HepG2 (cell line): ENCODE results near the gene C19orf73. TPM values are rescaled to one million over a fixed set of nuclear protein-coding genes. Genes with fewer than 3 reads are reported as not detected.

Experiments
- HCFC1 ChIP-seq: fragments of 150-350 bp; IDR thresholded peaks from 2 replicates; pipeline ENCODE4 v1.6.1; 2014; ENCODE audit warnings: low read depth, low read length
- HMGXB4 ChIP-seq, 2 experiments: sonication (generic) in 1 of 2; formaldehyde crosslinking in 1 of 2; IDR thresholded peaks; 2 replicates each; pipeline versions ENCODE4 v1.4.0 to v1.6.1; 2018 to 2020; ENCODE audit warnings: missing genetic modification reagents in 2 of 2, borderline replicate concordance in 1 of 2, low read depth in 1 of 2, mild to moderate bottlenecking in 1 of 2, missing biosample characterization in 1 of 2
- HNRNPUL1 ChIP-seq: fragments of 200-400 bp; formaldehyde crosslinking; IDR thresholded peaks from 2 replicates; pipeline ENCODE4 v1.6.1; 2017; ENCODE audit warnings: low read depth, mild to moderate bottlenecking, low read length, moderate library complexity
- HOXA5 ChIP-seq: sonication (generic); formaldehyde crosslinking; IDR thresholded peaks from 2 replicates; pipeline ENCODE4 v1.4.0; 2020; ENCODE audit warnings: missing genetic modification reagents
- MEIS1 ChIP-seq: sonication (generic); formaldehyde crosslinking; IDR thresholded peaks from 2 replicates; pipeline ENCODE4 v1.9.0; 2021; ENCODE audit warnings: mild to moderate bottlenecking, missing genetic modification reagents, moderate library complexity, borderline replicate concordance
- PBX3 ChIP-seq: sonication (generic); formaldehyde crosslinking; IDR thresholded peaks from 2 replicates; pipeline ENCODE4 v1.8.1; 2023; ENCODE audit warnings: missing genetic modification reagents, inconsistent platforms, borderline replicate concordance
- SALL1 ChIP-seq: sonication (generic); formaldehyde crosslinking; IDR thresholded peaks from 2 replicates; pipeline ENCODE4 v1.8.0; 2022; ENCODE audit warnings: mild to moderate bottlenecking, missing genetic modification reagents
- TEAD2 ChIP-seq: sonication (generic); formaldehyde crosslinking; IDR thresholded peaks from 2 replicates; pipeline ENCODE4 v1.9.0; 2021; ENCODE audit warnings: missing genetic modification reagents
- ZBTB10 ChIP-seq: sonication (generic); formaldehyde crosslinking; IDR thresholded peaks from 2 replicates; pipeline ENCODE4 v1.4.0; 2020; ENCODE audit warnings: missing genetic modification reagents, borderline replicate concordance
- ZFAT ChIP-seq: sonication (generic); formaldehyde crosslinking; conservative IDR thresholded peaks from 2 replicates; pipeline ENCODE4 v1.8.1; 2023; ENCODE audit warnings: missing genetic modification reagents, inconsistent platforms
- ZFP37 ChIP-seq: sonication (generic); formaldehyde crosslinking; IDR thresholded peaks from 2 replicates; pipeline ENCODE4 v1.4.0; 2020; ENCODE audit warnings: missing genetic modification reagents, borderline replicate concordance
- ZNF143 ChIP-seq: sonication (generic); formaldehyde crosslinking; IDR thresholded peaks from 2 replicates; pipeline ENCODE4 v1.4.0; 2020; ENCODE audit warnings: missing genetic modification reagents
- ZNF260 ChIP-seq: sonication (generic); formaldehyde crosslinking; IDR thresholded peaks from 2 replicates; pipeline ENCODE4 v1.4.0; 2020; ENCODE audit warnings: missing genetic modification reagents, low read depth, mild to moderate bottlenecking, borderline replicate concordance
- ZNF674 ChIP-seq: sonication (generic); formaldehyde crosslinking; IDR thresholded peaks from 2 replicates; pipeline ENCODE4 v1.5.0; 2020; ENCODE audit warnings: low read depth, mild to moderate bottlenecking, missing genetic modification reagents
- ZNF775 ChIP-seq: sonication (generic); formaldehyde crosslinking; IDR thresholded peaks from 2 replicates; pipeline ENCODE4 v1.4.0; 2020; ENCODE audit warnings: missing genetic modification reagents, mild to moderate bottlenecking, moderate library complexity, borderline replicate concordance
- ZSCAN21 ChIP-seq: sonication (generic); formaldehyde crosslinking; IDR thresholded peaks from 2 replicates; pipeline ENCODE4 v1.8.0; 2022; ENCODE audit warnings: mild to moderate bottlenecking, missing genetic modification reagents, moderate library complexity, borderline replicate concordance
- polyA plus RNA-seq, 8 experiments: library from polyadenylated mRNA; depleted of rRNA in 3 of 8; stranded (reverse) in 7 of 8; unstranded in 1 of 8; fragments of >200 nt; fragmentation: Illumina TruSeq in 4 of 8; extraction: Trizol in 4 of 8; gene quantifications; 2 replicates each; pipeline versions ENCODE4 v1.2.1 to v1.2.3, GENCODE V29; 2011 to 2016; ENCODE audit warnings: low read depth in 4 of 8, missing spikeins in 1 of 8, mixed read lengths in 1 of 8; ENCODE audit not compliant: insufficient read depth in 1 of 8
- total RNA-seq, 5 experiments: library from RNA; depleted of rRNA; stranded (reverse); fragments of >200 nt; fragmentation: Illumina TruSeq; extraction: Trizol; gene quantifications; 2 replicates each; pipeline ENCODE4 v1.2.3, GENCODE V29; 2016; ENCODE audit warnings: low read depth in 1 of 5
- TF ChIP-seq, protein P1 (sequence below): sonication (generic); formaldehyde crosslinking; IDR thresholded peaks from 2 replicates; pipeline ENCODE4 v1.4.0; 2020; ENCODE audit warnings: low read depth, missing genetic modification reagents

The C19orf73 gene
- total and polyA plus RNA-seq, 2 of the 13 experiments (the other 11 are each of a cell fraction or from before 2014, with no cell fraction given), result 1.4 to 1.5 TPM

DNA sequence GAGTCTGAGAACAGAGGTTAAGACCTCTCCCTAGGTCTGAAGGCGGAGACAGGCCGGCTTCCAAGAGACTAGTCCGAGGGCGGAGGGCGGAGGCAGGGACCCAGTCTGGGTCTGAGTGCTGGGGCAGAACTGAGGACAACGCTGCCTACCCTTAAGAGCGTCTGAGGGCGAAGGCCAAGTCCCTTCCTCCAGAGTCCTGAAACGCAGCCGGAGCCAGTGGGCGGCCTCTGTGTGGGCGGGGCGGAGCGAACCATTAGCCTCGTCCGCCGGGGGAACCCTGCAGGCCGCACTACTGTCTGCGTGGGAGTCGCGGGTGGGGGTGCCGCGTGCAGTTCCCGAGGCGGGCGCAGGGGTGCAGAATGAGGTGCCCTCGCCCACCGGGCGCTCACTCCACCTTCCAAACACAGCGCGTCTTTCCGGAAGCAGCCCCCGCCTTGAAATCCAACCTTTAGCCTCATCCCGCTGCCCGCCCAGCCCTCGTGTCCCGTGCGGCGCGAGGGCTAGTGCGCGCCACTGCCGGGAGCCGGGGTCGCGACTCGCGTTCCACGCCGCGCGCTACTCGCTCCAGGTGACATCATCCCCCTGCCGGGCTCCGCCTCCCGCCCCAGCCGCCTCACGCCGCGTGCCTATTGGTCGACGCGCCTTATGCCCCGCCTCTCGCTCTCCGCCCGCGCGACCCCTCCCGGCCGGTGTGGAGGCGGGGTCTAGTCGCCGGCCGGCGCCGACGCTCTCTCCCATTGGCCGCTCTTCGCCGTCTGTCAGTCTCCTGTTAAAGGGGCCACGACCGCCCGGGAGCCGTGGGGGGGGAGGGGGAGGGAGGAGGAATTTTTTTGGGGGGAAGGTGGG, at the start of gene C19orf73 (continued):
- no peak for TF ChIP-seq ZNF775 (CRISPR knock-in tag)
- no peak for TF ChIP-seq ZNF674 (CRISPR knock-in tag)
- TF ChIP-seq TEAD2 (CRISPR knock-in tag), result no peak
- no peak for TF ChIP-seq HNRNPUL1
- peak; percentile 86; the same call in 1 of the 2 replicates for TF ChIP-seq HOXA5 (CRISPR knock-in tag)
- peak; percentile 59 for TF ChIP-seq ZNF143 (CRISPR knock-in tag)
- TF ChIP-seq ZBTB10 (CRISPR knock-in tag), result peak; percentile 41; the same call in 1 of the 2 replicates
- TF ChIP-seq PBX3, result no peak
- peak; percentile 33 to 77; a peak in 2 of 4 replicates for TF ChIP-seq HMGXB4 (CRISPR knock-in tag; IDR thresholded peaks at IDR 0.05; ENCODE audit: borderline replicate concordance in 1 of 2, low read depth in 1 of 2)
- TF ChIP-seq ZFP37 (CRISPR knock-in tag), result no peak
- TF ChIP-seq SALL1 (CRISPR knock-in tag), result peak; percentile 88
- TF ChIP-seq HCFC1, result no peak
- no peak; the same call in 1 of the 2 replicates for TF ChIP-seq MEIS1 (CRISPR knock-in tag)
- peak; percentile 82 for TF ChIP-seq ZSCAN21 (CRISPR knock-in tag)
- TF ChIP-seq, protein P1, sequence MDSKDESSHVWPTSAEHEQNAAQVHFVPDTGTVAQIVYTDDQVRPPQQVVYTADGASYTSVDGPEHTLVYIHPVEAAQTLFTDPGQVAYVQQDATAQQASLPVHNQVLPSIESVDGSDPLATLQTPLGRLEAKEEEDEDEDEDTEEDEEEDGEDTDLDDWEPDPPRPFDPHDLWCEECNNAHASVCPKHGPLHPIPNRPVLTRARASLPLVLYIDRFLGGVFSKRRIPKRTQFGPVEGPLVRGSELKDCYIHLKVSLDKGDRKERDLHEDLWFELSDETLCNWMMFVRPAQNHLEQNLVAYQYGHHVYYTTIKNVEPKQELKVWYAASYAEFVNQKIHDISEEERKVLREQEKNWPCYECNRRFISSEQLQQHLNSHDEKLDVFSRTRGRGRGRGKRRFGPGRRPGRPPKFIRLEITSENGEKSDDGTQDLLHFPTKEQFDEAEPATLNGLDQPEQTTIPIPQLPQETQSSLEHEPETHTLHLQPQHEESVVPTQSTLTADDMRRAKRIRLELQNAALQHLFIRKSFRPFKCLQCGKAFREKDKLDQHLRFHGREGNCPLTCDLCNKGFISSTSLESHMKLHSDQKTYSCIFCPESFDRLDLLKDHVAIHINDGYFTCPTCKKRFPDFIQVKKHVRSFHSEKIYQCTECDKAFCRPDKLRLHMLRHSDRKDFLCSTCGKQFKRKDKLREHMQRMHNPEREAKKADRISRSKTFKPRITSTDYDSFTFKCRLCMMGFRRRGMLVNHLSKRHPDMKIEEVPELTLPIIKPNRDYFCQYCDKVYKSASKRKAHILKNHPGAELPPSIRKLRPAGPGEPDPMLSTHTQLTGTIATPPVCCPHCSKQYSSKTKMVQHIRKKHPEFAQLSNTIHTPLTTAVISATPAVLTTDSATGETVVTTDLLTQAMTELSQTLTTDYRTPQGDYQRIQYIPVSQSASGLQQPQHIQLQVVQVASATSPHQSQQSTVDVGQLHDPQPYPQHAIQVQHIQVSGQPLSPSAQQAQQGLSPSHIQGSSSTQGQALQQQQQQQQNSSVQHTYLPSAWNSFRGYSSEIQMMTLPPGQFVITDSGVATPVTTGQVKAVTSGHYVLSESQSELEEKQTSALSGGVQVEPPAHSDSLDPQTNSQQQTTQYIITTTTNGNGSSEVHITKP (CRISPR knock-in tag), result peak; percentile 99
- no peak for TF ChIP-seq ZNF260 (CRISPR knock-in tag)
- no peak for TF ChIP-seq ZFAT
